Measurements from ENCODE around the gene CGNL1.

CGNL1 gene

DNA sequence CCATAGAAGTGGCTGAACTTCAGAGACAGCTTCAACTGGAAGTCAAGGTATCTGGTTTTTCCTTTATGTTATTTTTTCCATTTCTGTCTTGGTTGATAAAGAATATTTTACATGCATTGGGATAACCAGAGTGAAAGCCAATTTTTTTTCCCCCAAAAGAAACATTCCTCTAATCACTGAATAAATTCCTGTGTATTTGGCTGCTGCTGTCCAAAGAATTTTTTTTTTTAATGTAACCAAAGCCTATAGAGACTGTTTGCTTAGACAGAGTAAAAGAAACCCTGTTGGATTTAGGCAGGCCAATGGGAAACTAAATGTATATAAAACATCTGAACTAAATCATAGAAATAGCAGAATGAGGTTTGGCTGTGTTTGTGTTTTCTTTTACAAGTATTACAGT is 75.2 kb downstream of the CGNL1 start:
- H3K4me1 ChIP-seq (ENCODE audit: insufficient read depth, low read length, poor library complexity, severe bottlenecking), result no peaks in the 10 kb centered on the region
- H4K20me1 ChIP-seq (ENCODE audit: insufficient read depth, low read length, poor library complexity, severe bottlenecking), result no peaks in the 10 kb centered on the region
- no peaks in the 10 kb centered on the region for H3F3A ChIP-seq (ENCODE audit: low read depth)
- no peaks in the 10 kb centered on the region for H3K36me3 ChIP-seq (ENCODE audit: insufficient read depth, low read length)
- no peaks in the 10 kb centered on the region for H3K27me3 ChIP-seq (ENCODE audit: insufficient read depth, low read length, poor library complexity, severe bottlenecking)
- H3K4me2 ChIP-seq (ENCODE audit: low read depth, low read length, poor library complexity, severe bottlenecking), result no peak overlapping the region
- no peak overlapping the region for H3K4me3 ChIP-seq (ENCODE audit: low read length, poor library complexity, severe bottlenecking)
- H3K9ac ChIP-seq (ENCODE audit: low read depth, low read length, poor library complexity, severe bottlenecking), result no peak overlapping the region
- no peaks in the 10 kb centered on the region for H3K79me2 ChIP-seq (ENCODE audit: insufficient read depth, low read length)
- H3K9me3 ChIP-seq (ENCODE audit: insufficient read depth, low read depth, low read length), result no peaks in the 10 kb centered on the region
- no peaks in the 10 kb centered on the region for H3K9me2 ChIP-seq (replicated peaks; ENCODE audit: low read depth, low read length)
- no peak for TF ChIP-seq EZH2phosphoT487 (IDR thresholded peaks at IDR 0.05; ENCODE audit: borderline replicate concordance)
- TF ChIP-seq, protein P1, sequence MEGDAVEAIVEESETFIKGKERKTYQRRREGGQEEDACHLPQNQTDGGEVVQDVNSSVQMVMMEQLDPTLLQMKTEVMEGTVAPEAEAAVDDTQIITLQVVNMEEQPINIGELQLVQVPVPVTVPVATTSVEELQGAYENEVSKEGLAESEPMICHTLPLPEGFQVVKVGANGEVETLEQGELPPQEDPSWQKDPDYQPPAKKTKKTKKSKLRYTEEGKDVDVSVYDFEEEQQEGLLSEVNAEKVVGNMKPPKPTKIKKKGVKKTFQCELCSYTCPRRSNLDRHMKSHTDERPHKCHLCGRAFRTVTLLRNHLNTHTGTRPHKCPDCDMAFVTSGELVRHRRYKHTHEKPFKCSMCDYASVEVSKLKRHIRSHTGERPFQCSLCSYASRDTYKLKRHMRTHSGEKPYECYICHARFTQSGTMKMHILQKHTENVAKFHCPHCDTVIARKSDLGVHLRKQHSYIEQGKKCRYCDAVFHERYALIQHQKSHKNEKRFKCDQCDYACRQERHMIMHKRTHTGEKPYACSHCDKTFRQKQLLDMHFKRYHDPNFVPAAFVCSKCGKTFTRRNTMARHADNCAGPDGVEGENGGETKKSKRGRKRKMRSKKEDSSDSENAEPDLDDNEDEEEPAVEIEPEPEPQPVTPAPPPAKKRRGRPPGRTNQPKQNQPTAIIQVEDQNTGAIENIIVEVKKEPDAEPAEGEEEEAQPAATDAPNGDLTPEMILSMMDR (conservative IDR thresholded peaks at IDR 0.05; ENCODE audit: low read length), result no peak
- H2AFZ ChIP-seq (ENCODE audit: low read length), result no peak overlapping the region

GRCh38 chr15:57452090-57452754 is 75.9 kb downstream of the CGNL1 start:
- Histone ChIP-seq H3K27me3 (ENCODE audit: insufficient read depth, low read length, poor library complexity, severe bottlenecking) (no peaks in the 10 kb centered on the region), H3K36me3 (ENCODE audit: insufficient read depth, low read length) (no peaks in the 10 kb centered on the region), H3K9me3 (ENCODE audit: insufficient read depth, low read depth, low read length) (no peaks in the 10 kb centered on the region), H3K4me3 (ENCODE audit: low read length, poor library complexity, severe bottlenecking) (no peak overlapping the region), H3K4me2 (ENCODE audit: low read depth, low read length, poor library complexity, severe bottlenecking) (no peak overlapping the region), H3F3A (ENCODE audit: low read depth) (no peaks in the 10 kb centered on the region), H2AFZ (ENCODE audit: low read length) (no peak overlapping the region), H3K79me2 (ENCODE audit: insufficient read depth, low read length) (no peaks in the 10 kb centered on the region), H3K9ac (ENCODE audit: low read depth, low read length, poor library complexity, severe bottlenecking) (no peak overlapping the region), H3K9me2 (replicated peaks; ENCODE audit: low read depth, low read length) (no peaks in the 10 kb centered on the region), H4K20me1 (ENCODE audit: insufficient read depth, low read length, poor library complexity, severe bottlenecking) (no peaks in the 10 kb centered on the region), H3K4me1 (ENCODE audit: insufficient read depth, low read length, poor library complexity, severe bottlenecking) (no peaks in the 10 kb centered on the region)
- TF ChIP-seq EZH2phosphoT487 (IDR thresholded peaks at IDR 0.05; ENCODE audit: borderline replicate concordance), result no peak
- TF ChIP-seq, protein P1 (conservative IDR thresholded peaks at IDR 0.05; ENCODE audit: low read length), result no peak

DNA sequence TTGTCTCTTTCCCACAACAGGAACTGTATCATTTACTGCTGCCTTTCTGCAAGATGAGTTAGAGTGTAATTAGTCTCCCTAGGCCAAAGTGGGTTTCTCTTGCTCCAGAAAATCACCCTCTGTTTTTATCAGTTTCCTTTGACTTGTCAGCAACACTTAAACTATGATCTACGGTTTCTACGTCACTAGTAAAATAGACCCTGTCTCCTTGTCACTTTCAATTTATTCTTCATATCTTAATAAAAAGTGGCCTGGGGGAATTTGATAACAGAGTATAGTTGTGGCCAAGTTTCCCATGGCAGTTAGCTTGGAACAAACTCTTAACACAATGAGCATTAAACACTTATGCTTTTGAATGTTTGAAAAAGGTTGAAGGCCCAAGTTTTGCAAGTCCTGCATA is 79.6 kb downstream of the CGNL1 start:
- H3K27me3 ChIP-seq (ENCODE audit: insufficient read depth, low read length, poor library complexity, severe bottlenecking), result no peaks in the 10 kb centered on the region
- H3K9ac ChIP-seq (ENCODE audit: low read depth, low read length, poor library complexity, severe bottlenecking), result no peak overlapping the region
- no peak overlapping the region for H3K4me2 ChIP-seq (ENCODE audit: low read depth, low read length, poor library complexity, severe bottlenecking)
- no peak overlapping the region for H2AFZ ChIP-seq (ENCODE audit: low read length)
- H3K36me3 ChIP-seq (ENCODE audit: insufficient read depth, low read length), result no peaks in the 10 kb centered on the region
- H3K4me1 ChIP-seq (ENCODE audit: insufficient read depth, low read length, poor library complexity, severe bottlenecking), result no peaks in the 10 kb centered on the region
- H3F3A ChIP-seq (ENCODE audit: low read depth), result no peaks in the 10 kb centered on the region
- no peaks in the 10 kb centered on the region for H3K9me3 ChIP-seq (ENCODE audit: insufficient read depth, low read depth, low read length)
- no peaks in the 10 kb centered on the region for H3K79me2 ChIP-seq (ENCODE audit: insufficient read depth, low read length)
- no peak overlapping the region for H3K4me3 ChIP-seq (ENCODE audit: low read length, poor library complexity, severe bottlenecking)
- no peaks in the 10 kb centered on the region for H4K20me1 ChIP-seq (ENCODE audit: insufficient read depth, low read length, poor library complexity, severe bottlenecking)
- TF ChIP-seq EZH2phosphoT487 (IDR thresholded peaks at IDR 0.05; ENCODE audit: borderline replicate concordance), result no peak
- TF ChIP-seq, protein P1 (conservative IDR thresholded peaks at IDR 0.05; ENCODE audit: low read length), result no peak
- no peaks in the 10 kb centered on the region for H3K9me2 ChIP-seq (replicated peaks; ENCODE audit: low read depth, low read length)

Measured in Loucy (cell line).